Skin of body (tissue), 2 donors: Measurements from ENCODE around the gene CWC27. TPM values are rescaled to one million over a fixed set of nuclear protein-coding genes. Genes with fewer than 3 reads are reported as not detected.

Source experiments
- DNase-seq: peaks from one replicate; lab custom pipeline; 2025; lab: John Stamatoyannopoulos, UW
- total RNA-seq: library from RNA; depleted of rRNA; stranded (reverse); fragments of >200 nt; gene quantifications from one replicate; pipeline ENCODE4 v1.2.3, GENCODE V29; 2014

CWC27 gene
- total RNA-seq, 1 donor from 2014 or later = 16.9 TPM

DNA sequence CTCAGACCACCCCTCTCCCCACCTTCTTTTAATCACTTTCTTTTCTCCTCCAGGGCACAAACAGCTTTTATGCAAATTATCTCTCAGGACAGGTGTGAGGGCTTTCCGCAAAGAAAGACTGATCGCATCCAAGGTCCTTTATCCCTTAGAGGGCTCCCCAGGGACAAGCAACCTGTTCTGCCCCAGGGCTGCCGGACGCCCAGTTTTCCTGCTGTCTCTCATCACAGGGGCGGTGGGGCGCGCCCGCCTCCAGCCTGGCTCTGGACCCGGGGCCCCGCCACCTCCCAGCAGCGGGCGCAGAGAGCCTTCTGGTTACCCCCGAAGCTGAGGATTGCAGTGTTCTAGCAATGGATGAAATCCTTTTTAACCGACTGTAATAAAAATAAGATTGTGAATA is 266.1 kb downstream of the CWC27 start:
- DNase-seq = no peak

- peak; percentile 79 for DNase-seq
These were observed 266.8 kb downstream of the CWC27 start for GRCh38 chr5:65035211-65036206.

DNA sequence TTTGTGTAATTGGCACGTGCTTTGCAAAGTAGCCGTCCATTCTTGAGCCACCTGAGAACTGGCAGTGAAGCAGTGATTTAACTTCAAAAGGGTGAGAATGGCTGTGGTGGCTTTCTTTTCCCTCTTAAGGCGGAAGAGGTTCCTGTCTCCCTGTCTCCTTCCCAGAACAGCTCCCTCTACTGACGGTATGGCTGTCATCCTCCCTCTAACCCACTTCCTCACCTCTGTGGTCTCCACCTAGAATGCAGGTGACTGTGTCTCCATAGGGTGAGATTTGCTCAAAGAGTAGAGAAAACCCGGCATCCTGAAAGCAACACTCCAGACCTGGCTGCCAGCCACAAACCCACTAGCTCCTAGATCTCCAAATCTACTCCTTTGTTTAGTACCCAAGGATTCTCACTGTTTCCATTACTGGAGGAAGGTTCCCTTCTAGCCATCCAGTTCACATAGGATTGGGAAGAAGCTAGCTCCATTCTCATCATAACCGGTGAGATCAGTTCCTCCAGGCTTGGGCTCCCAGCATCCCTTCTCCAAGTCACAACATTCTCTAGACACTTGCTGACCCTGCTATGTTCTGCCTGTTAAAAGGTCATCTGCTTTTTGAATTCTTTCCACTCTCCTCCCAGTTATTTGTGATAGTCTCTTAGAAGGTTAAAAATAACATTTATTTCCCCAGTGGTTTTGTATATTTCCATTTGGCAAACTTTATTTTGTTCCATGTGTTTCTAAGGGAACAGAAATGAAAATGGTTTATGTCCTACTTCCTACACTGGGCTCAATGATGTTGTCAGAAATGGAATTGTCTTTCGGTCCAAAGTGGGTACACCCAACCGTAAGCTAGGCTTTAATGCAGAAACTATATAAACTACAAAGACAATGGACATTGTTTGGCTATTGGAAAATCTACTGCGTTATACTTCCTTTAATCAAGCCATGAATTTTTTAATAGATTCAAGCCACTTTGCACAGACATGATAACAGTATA is 269.4 kb downstream of the CWC27 start:
- peak; percentile 13 for DNase-seq

DNA sequence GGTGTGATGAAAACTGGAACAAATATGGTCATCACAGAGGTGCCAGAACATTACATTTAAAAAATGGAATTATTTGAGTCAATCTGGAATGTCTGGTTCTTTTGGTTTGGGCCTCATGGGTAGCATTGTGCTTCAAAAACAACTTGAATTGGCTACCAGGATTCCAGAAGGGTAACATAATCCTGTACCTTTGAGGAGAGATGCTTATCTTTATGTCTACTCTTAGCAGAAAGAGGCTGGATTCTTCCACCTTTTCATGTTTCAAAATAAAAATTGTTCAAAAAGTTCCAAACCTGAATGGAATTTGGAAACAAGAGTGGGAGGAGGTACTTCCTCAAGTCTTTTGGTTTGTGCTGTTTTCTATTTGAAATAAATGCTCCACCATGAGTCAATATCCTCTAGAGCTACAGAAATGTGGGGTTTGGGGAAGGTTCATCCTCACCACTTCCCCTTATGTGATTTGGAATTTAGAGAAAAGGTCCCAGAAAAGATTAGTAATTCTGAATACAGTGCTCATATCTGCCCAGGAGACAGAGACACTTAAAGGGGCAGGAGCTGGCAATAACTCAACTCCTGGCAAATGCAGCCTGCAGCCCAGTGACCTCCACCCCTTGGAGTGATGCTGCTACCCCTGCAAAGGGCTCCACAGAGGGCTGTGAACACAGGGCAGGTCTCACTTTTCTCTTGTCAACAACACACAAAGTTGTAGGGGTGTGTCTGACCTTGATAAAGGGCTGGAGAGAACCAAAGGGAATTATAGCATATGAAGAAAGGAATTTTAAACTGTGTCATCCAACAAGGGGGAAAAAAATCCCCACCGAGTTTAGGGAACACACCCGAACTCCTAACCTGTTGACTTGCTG is 272.8 kb downstream of the CWC27 start:
- DNase-seq = no peak

- no peak for DNase-seq
These were observed 275.2 kb downstream of the CWC27 start for GRCh38 chr5:65043843-65044359.

- no peak for DNase-seq
These were observed 278.5 kb downstream of the CWC27 start for GRCh38 chr5:65047225-65047624.

DNA sequence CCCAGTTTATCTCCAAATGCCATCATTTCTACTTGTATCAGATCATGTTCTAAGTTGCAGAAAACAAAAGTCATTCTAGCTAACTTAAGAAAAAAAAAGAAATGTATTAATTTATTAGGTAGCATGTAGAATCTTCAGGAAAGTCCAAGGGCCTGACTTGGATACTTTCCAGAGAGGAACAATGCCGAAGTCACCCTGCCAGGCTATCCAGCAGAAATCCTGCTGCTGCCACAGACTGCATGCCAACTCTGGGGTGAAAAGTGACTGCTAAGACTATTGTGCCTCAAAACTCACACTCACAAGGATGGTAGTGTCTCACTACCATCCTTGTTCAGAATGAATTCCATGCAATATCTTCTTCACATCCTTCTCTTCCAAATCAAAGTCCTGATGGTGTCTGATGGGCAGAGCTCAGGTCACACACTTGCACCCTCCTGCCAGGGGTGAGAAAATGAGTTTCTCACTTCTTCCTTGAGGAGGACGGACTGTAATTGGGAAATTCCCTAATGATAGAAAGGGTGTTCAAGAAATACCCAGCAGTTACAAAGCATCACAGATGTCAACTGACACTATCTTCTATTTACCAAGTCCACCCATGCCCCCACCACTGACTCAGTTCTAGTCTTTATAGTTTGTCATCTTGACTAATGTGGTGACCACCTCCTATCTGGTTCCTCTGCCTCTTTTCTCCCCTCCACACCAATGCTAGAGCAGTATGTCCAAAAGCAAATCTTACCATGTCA is 279.4 kb downstream of the CWC27 start:
- DNase-seq = no peak

DNA sequence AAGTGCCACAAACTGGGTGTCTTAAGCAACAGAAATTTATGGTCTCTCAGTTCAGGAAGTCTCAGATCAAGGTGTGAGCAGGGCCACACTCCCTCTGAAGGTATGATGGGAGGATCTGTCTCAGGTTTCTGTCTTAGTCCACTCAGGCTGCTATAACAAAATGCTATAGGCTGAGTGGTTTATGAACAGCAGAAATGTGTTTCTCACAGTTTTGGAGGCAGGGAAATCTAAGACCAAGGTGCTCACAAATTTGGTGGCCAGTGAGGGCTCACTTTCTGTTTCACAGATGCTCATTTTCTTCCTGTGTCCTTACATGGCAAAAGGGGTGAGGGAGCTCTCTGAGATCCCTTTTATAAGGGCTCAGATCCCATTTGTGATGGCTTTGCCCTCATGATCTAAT is 281.4 kb downstream of the CWC27 start:
- no peak for DNase-seq

DNA sequence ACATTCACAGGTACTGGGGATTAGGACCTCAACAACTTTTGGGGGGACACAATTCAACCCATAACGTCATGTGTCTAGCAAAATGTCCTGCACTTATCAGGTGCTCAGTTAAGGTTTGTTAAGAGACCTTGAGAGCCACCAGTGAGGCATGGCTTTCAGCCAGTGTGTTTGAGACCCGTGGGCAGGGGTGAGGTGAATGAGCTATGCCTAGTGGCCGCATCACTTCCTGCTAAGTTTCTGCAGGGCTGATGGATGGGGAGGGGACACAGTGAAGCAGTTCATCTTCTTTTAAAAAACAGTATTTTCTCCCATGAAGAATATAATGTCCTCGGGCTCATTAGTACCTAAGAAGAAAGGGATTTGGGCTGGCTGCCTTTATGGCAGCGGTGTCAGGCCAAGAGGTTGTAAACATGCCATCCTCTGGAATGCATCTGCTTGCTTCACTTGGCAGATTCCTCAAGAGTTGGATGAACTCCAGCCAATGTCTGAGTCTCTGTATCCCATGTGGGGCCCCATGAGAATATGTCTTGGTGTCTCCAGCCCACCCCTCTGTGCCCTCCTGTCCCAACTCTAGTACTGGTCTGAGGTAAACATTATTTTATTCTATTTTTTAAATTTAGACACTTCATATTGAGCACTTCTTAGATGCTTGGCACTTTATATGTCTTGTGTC is 282.2 kb downstream of the CWC27 start:
- no peak for DNase-seq

DNA sequence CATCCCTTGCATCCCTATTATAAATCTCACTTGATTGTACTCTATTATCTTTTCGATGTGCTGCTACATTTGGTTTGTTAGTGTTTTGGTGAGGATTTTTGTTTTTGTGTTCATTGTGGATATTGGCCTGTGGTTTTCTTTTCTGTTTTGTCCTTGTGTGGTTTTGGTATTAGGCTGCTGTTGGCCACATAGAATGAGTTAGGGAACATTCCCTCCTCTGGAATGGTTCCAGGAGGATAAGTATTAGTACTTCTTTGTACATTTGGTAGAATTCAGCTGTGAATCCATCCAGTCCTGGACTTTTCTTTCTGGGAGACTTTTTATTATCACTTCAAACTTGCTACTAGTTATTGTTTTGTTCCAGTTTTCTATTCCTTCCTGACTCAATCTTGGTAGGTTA is 287.2 kb downstream of the CWC27 start:
- no peak for DNase-seq

DNA sequence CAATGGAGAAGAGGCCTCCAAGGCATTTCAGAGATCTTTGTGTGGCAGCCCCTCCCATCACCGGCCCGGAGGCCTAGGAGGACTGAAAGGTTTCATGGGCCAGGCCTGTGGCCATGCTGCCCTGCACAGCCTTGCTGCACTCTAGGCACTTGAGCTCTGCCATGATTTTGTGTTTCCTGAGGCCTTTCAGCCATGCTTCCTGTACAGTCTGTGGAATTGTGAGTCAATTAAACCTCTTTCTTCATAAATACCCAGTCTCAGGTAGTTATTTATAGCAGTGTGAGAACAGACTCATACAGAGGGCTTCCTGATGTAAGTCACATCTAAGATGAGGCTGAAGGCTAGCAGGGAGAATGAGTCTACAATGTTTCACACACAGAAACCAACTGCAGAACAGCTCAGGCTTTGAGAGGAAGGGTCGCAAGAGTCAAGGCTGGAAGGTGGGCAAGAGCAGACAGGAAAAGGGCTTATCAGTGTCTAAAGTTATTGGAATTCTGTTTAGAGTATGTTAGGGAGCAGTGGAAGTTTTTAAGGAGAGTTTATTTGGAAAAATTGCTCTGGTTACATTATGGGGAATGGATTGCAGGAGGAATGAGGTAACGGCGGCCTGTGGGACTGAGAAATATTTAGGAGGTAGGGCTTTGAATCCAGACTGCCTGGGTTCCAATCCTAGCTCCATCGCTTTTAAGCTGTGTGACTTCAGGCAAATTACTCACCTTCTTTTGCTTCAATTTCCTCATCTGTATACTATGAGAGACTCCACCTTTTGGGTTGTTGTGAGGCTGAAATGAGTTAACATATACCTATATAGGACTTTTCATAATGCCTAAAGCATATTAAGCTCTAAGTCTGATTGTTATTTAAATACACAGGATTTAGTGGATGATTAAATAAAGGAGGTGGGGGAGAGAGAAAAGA is 291.2 kb downstream of the CWC27 start:
- DNase-seq = no peak

DNA sequence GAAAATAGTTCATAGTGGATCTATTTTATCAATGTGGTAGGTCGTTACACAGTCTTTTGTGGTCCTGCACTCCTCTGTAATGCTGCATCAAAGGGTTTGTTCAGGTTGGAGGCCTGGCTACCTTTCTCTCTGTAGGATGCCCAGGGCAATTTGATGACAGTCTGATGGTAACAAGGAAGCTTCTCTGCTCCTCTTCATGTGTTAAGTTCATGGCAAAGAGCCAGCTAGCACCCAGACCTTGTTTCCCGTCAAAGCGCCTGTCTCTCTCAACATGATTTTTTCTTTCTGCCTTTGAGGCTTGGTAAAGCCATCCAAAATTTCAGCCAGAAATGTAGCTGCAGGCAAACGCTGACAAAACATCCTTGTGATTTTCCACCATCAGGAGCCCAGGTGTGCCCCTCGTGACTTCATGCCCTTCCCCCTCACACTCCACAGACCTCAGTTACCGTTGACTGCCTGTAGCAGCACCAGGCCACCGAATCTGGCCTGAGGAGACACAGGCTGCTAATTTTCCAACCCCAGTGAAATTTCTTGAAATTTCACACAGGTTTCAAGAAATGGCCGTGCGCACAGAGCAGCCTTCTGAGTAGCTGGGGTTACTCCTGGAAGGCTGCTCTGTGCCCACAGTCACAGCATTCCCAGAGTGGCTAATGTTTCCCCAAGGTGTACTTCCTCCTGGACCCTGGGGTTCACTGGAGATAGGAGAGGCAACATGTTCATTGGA is 292.7 kb downstream of the CWC27 start:
- no peak for DNase-seq

DNA sequence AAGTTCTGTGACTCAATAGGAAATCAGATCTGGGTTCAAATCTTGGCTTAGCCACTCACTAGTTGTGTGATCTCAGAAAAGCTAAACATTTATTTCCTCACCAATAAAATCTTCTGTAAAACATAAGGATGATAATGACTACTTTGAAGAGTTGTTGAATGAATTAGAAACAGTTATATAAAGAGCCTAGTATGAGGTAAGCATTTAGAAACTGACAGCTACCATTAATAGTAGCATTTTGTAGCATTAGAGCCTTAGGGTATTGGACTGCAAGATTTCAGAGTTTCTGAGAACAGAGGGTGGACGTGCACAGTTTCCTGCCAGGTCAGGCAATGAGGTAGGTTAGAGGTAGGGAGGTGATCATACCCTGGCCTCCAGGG is 293.2 kb downstream of the CWC27 start:
- no peak for DNase-seq

DNA sequence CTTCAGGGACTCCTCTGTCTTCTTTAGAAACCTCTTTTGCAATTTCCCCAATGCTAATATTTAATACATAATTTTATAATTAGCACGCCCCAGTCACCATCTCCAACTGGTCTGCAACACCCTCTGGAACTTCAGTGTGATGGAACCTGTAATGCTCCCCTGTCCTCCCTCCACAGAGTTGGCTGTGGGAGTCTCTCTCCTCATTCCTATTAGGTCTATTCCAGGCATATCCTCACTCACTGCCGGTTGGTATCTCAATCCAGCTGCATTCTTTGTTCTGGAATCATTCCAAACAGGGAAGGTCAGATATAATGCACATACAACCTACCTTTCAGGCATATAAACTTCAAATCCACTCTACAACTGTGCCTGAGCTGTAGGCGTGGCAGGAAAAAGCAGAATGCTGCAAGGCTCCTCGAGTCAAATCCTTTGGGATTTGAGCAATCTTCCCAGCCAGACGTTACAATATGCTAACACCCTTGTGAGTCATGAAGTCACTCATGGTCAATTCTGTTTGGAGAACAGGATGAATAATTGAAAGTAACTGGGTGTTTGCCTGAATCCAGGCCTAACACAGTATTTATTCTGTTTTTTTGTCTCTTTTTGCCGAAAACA is 293.8 kb downstream of the CWC27 start:
- DNase-seq = peak; percentile 20

DNA sequence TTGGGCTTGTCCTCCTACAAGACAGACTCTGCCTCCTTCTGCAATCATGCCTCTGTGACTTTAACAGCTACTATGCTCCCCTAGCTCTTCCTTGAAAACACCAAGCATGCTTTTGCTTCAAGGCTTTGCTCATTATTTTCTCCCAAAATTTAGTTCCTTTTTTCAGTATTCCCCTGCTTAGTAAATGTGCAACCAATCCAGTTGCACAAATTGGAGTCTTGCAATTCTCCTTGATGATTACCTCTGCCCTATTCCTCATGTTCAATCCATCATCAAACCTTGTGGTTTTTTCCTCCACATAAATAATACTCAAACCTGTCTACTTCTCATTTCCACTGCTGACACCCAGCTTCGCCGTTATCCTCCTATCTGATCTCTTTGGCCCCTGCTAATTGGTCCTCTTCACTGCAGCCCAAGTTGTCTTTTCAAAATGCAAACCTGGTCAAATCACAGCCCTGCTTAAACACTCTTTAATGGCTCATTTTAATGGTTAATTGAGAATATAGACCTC is 296.3 kb downstream of the CWC27 start:
- no peak for DNase-seq

DNA sequence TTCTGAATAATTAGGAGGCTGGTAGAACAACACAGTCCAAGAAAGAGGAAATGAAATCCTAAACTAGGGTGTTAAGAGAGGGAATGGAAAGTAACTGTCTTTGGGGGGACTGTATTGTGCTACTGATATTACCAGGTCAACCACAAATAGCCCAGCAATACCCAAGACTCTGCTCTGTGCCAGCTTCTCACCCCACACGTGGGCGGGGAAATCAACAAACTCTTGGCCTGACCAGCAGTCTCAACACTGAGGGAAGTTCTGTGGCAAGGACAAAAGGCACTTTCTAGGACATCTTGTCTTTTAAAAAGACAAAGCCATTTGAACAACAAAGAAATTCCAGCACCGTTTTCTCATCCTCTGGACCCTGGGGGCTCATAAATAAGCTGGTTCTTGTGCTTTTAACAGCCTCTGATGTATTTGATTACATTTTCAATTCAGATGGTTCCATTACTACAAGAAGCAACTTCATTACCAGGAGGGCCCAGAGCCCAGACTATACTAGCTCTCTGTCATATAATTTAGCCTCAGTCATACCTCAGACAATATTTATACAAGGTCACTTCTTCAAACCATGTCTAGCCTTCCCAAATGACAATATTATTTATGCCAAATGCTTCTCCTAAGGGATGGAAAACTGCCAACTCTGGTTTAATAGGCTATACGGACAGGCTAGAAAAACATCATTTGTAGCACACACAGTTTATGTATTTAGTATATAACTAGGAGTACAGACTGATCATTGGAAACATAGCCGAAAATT is 297.8 kb downstream of the CWC27 start:
- peak; percentile 1 for DNase-seq
